Activated CD8-positive, alpha-beta T cell treated with anti-CD3 and anti-CD28 coated beads for 36 hours (primary cell): ENCODE data around the gene ERLEC1. TPM values are rescaled to one million over a fixed set of nuclear protein-coding genes. Genes with fewer than 3 reads are reported as not detected.
A peak's percentile ranks its signal among the peaks of the same experiment; 100 is the strongest.
"Not testable (repeated sequence)": the region's sequence is repeated elsewhere in the genome, so short reads cannot be mapped to it uniquely, and the experiment has no call there.

Source experiments
- ATAC-seq: fragments of 200-7000 bp; cut with Tn5 transposase; one replicate; pipeline ENCODE4 v1.10.0; 2021; ENCODE audit warnings: mild to moderate bottlenecking, moderate library complexity
- CTCF ChIA-PET: fragments of 350-600 bp; sonication (Branson Sonifier 250); formaldehyde crosslinking; loops from one replicate; lab custom pipeline; 2021; ENCODE audit warnings: antibody characterized with exemption; lab: Charles Lee
- POLR2A ChIA-PET: fragments of 350-600 bp; sonication (Branson Sonifier 250); formaldehyde crosslinking; loops from one replicate; lab custom pipeline; 2021; ENCODE audit warnings: antibody characterized with exemption; lab: Charles Lee
- DNase-seq: peaks from one replicate; pipeline ENCODE4 v3.0.0-alpha.2; 2020
- H3K27ac Mint-ChIP-seq: one replicate; pipeline ENCODE4 v1.8.0; 2021; ENCODE audit warnings: mild to moderate bottlenecking, mixed read lengths
- H3K27me3 Mint-ChIP-seq: one replicate; pipeline ENCODE4 v1.8.0; 2021; ENCODE audit warnings: mixed read lengths
- H3K36me3 Mint-ChIP-seq: one replicate; pipeline ENCODE4 v1.8.0; 2021; ENCODE audit warnings: low read depth, mixed read lengths
- H3K4me1 Mint-ChIP-seq: one replicate; pipeline ENCODE4 v1.8.0; 2021; ENCODE audit warnings: low read depth, mixed read lengths
- H3K4me3 Mint-ChIP-seq: one replicate; pipeline ENCODE4 v1.8.0; 2021; ENCODE audit warnings: mild to moderate bottlenecking, moderate library complexity, mixed read lengths
- H3K9me3 Mint-ChIP-seq: one replicate; pipeline ENCODE4 v1.8.0; 2021; ENCODE audit warnings: mixed read lengths
- CTCF ChIP-seq: fragments of 200-600 bp; IDR thresholded peaks from one replicate; pipeline ENCODE4 v1.8.0; 2022; ENCODE audit warnings: antibody characterized with exemption, mild to moderate bottlenecking
- intact Hi-C: fragments of 100-400 bp; cut with micrococcal nuclease; formaldehyde crosslinking; loops from one replicate; pipeline ENCODE4 v1.10.0; 2022
- total RNA-seq, 2 experiments: library from RNA; stranded (reverse); gene quantifications; one replicate each; pipeline ENCODE4 v1.2.3, GENCODE V29; 2021

The ERLEC1 gene
- total RNA-seq, 2 experiments from 2014 or later: 15.6 to 19.2 TPM

- Mint-ChIP-seq H3K27ac (peak overlapping the region; percentile 39), H3K9me3 (no peaks in the 10 kb centered on the region), H3K4me1 (peaks cover 25% of the 10 kb centered on the region), H3K36me3 (peaks cover 23% of the 10 kb centered on the region), H3K4me3 (no peak overlapping the region), H3K27me3 (no peaks in the 10 kb centered on the region)
- no peak for TF ChIP-seq CTCF
- DNase-seq: no peak
- ChIA-PET CTCF (no interaction called here), POLR2A (no interaction called here)
- intact Hi-C loops: no loop called here
- ATAC-seq: no peak
These were observed 33.8 kb upstream of the ERLEC1 start for GRCh38 chr2:53753041-53753440.

- POLR2A ChIA-PET: interaction anchor here (1.2 to 3.2 kb wide), 2 partner anchors 12 to 21 kb away, joined by 3 to 15 read pairs; partner anchors contain the start of gene CHAC2
- TF ChIP-seq CTCF: no peak
- CTCF ChIA-PET: interaction anchor here (1.1 kb wide), 1 partner anchor 10 kb away, joined by 3 read pairs; no protein-coding TSS in a partner anchor
- Mint-ChIP-seq H3K4me3 (no peak overlapping the region), H3K27me3 (no peaks in the 10 kb centered on the region), H3K27ac (no peak overlapping the region), H3K36me3 (peaks cover 13% of the 10 kb centered on the region), H3K9me3 (no peaks in the 10 kb centered on the region), H3K4me1 (peaks cover 25% of the 10 kb centered on the region)
- intact Hi-C loops: no loop called here
- ATAC-seq (no peak), DNase-seq (no peak)
These were observed 31.7 kb upstream of the ERLEC1 start for GRCh38 chr2:53755121-53755520.

DNA sequence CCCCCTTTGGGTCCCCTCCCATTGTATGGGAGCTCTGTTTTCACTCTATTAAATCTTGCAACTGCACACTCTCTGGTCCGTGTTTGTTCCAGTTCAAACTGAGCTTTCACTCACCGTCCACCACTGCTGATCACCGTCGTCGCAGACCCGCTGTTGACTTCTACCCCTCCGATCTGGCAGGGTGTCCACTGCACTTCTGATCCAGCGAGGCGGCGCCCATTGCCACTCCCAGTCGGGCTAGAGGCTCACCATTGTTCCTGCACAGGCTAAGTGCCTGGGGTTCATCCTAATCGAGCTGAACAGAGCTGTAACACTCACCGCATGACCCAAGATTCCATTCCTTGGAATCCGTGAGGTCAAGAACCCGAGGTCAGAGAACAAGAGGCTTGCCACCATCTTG, 30.2 kb upstream of the ERLEC1 start:
- CTCF ChIA-PET: interaction anchor here (1.1 kb wide), 1 partner anchor 30 kb away, joined by 3 read pairs; the partner anchor contains the start of genes ASB3 and ERLEC1
- intact Hi-C loops: no loop called here
- Mint-ChIP-seq H3K9me3 (no peaks in the 10 kb centered on the region), H3K27ac (no peak overlapping the region), H3K4me1 (peaks cover 16% of the 10 kb centered on the region), H3K36me3 (peaks cover 15% of the 10 kb centered on the region), H3K4me3 (no peak overlapping the region), H3K27me3 (no peaks in the 10 kb centered on the region)
- DNase-seq: no peak
- TF ChIP-seq CTCF: no peak
- POLR2A ChIA-PET: interaction anchor here (1.2 to 3.2 kb wide), 2 partner anchors 11 to 13 kb away, joined by 4 to 15 read pairs; partner anchors contain the start of gene CHAC2
- no peak for ATAC-seq

- H3K27ac Mint-ChIP-seq, H3K9me3 Mint-ChIP-seq, H3K4me3 Mint-ChIP-seq, H3K27me3 Mint-ChIP-seq, ATAC-seq, intact Hi-C loops, DNase-seq: not testable (repeated sequence)
- H3K4me1 Mint-ChIP-seq: peaks cover 10% of the 10 kb centered on the region
- POLR2A ChIA-PET: interaction anchor here (3.2 kb wide), 1 partner anchor 10 kb away, joined by 15 read pairs; the partner anchor contains the start of gene CHAC2
- CTCF ChIA-PET: interaction anchor here (1.1 kb wide), 1 partner anchor 29 kb away, joined by 3 read pairs; the partner anchor contains the start of genes ASB3 and ERLEC1
- H3K36me3 Mint-ChIP-seq: peaks cover 19% of the 10 kb centered on the region
These were observed 29.6 kb upstream of the ERLEC1 start for GRCh38 chr2:53757206-53757605.

DNA sequence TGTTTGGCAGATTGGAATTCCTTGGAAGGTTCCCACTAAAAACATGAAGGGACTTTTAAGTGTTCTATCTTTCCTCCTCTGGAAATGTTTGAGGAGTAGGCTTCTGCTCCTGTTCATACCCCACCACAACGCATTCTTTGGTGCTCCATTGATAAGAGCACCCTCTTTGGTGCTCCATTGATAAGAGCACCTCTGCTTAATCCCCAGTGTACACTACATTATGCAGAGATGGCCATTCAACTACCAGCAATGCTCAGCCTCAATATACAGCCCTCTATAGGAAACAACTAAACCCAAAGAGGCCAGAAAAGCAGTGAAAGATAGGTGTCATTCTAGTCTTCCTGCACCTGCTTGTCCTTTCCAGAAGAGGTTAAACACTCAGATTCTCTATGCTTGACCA, 21.1 kb upstream of the ERLEC1 start:
- DNase-seq: no peak
- no peak for TF ChIP-seq CTCF
- Mint-ChIP-seq H3K4me1 (peaks cover 26% of the 10 kb centered on the region), H3K27me3 (no peaks in the 10 kb centered on the region), H3K9me3 (no peaks in the 10 kb centered on the region), H3K27ac (no peak overlapping the region), H3K36me3 (peaks cover 34% of the 10 kb centered on the region), H3K4me3 (no peak overlapping the region)
- CTCF ChIA-PET: no interaction called here
- POLR2A ChIA-PET: interaction anchor here (3.1 kb wide), 1 partner anchor 10 kb away, joined by 15 read pairs; no protein-coding TSS in a partner anchor
- intact Hi-C loops: no loop called here
- ATAC-seq: no peak
